ENCODE measurements around the gene SS18.

DNA sequence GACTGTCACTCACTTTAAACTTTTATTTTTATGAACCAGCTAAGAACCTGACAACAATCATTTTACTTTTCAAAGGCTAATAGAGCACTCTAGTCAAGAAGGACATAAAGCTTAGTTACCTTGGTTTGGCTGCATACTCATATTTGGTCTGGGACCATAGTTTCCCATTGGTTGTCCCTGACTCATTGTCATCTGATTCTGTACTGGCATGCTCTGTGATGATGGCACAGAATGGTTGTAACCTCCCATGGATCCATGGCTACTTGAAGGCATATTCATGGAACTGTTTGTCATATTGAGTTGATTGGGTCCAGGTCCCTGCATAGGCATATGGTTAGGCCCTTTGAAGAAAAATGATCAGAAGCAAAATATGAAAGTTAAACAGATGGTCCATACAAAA lies 37.9 kb downstream of the SS18 start:
- TF ChIP-seq, protein P1, sequence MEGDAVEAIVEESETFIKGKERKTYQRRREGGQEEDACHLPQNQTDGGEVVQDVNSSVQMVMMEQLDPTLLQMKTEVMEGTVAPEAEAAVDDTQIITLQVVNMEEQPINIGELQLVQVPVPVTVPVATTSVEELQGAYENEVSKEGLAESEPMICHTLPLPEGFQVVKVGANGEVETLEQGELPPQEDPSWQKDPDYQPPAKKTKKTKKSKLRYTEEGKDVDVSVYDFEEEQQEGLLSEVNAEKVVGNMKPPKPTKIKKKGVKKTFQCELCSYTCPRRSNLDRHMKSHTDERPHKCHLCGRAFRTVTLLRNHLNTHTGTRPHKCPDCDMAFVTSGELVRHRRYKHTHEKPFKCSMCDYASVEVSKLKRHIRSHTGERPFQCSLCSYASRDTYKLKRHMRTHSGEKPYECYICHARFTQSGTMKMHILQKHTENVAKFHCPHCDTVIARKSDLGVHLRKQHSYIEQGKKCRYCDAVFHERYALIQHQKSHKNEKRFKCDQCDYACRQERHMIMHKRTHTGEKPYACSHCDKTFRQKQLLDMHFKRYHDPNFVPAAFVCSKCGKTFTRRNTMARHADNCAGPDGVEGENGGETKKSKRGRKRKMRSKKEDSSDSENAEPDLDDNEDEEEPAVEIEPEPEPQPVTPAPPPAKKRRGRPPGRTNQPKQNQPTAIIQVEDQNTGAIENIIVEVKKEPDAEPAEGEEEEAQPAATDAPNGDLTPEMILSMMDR (conservative IDR thresholded peaks at IDR 0.05): no peak
- TF ChIP-seq EZH2 (IDR thresholded peaks at IDR 0.05; ENCODE audit: low read depth): no peak

Data from PC-9 (cell line).